Endothelial cell of umbilical vein (primary cell): ENCODE results near the gene SLC44A4. TPM values are rescaled to one million over a fixed set of nuclear protein-coding genes. Genes with fewer than 3 reads are reported as not detected.

Source experiments
- BruUV-seq: library from RNA; stranded (reverse); fragments of 400-500 nt; replicated peaks from 2 replicates; lab custom pipeline; 2021; lab: Mats Ljungman, UMichigan
- CTCF ChIA-PET: fragments of 300-600, 350-600 bp; sonication (Branson Sonifier 250); formaldehyde crosslinking; loops from one replicate; lab custom pipeline; 2021; ENCODE audit warnings: antibody characterized with exemption, inconsistent platforms; lab: Charles Lee
- POLR2A ChIA-PET: fragments of 300-600, 350-600 bp; sonication (Branson Sonifier 250); formaldehyde crosslinking; loops from one replicate; lab custom pipeline; 2021; ENCODE audit warnings: antibody characterized with exemption, inconsistent platforms; lab: Charles Lee
- DNase-seq: peaks from one replicate; pipeline ENCODE4 v3.0.0-alpha.2; 2011; ENCODE audit warnings: low read depth, low spot score
- FAIRE-seq: peaks from 2 replicates; lab custom pipeline; 2011; peaks lifted over from hg19 to GRCh38; lab: Jason Lieb, UNC
- H2AFZ ChIP-seq: 2 replicates; pipeline ENCODE4 v1.6.0; 2012; ENCODE audit warnings: low read depth, low read length, control low read depth, inconsistent platforms
- H3K27ac ChIP-seq: 2 replicates; pipeline ENCODE4 v1.5.1; 2011; ENCODE audit warnings: low read depth, mild to moderate bottlenecking, control low read depth, low read length, moderate library complexity; ENCODE audit not compliant: insufficient read depth
- H3K27me3 ChIP-seq, 2 experiments: 2 replicates each; pipeline versions ENCODE4 v1.6.0 to v1.6.1; 2011; ENCODE audit warnings: low read length in 2 of 2, mixed read lengths in 1 of 2; ENCODE audit not compliant: control insufficient read depth in 2 of 2, insufficient read depth in 2 of 2
- H3K36me3 ChIP-seq, 2 experiments: 2 replicates in 1 of 2; 3 replicates in 1 of 2; pipeline ENCODE4 v1.5.1; 2011; ENCODE audit warnings: low read length in 2 of 2, mild to moderate bottlenecking in 1 of 2, moderate library complexity in 1 of 2; ENCODE audit not compliant: control insufficient read depth in 2 of 2, insufficient read depth in 2 of 2; ENCODE audit errors: extremely low read depth in 1 of 2
- H3K4me1 ChIP-seq: 3 replicates; pipeline ENCODE4 v1.5.1; 2011; ENCODE audit warnings: mild to moderate bottlenecking, low read length; ENCODE audit not compliant: control insufficient read depth, insufficient read depth; ENCODE audit errors: extremely low read depth
- H3K4me2 ChIP-seq: 2 replicates; pipeline ENCODE4 v1.6.1; 2011; ENCODE audit warnings: low read length, control low read depth, mixed read lengths; ENCODE audit not compliant: insufficient read depth
- H3K4me3 ChIP-seq, 3 experiments: fragments of 200-600 bp in 1 of 3; sonication (generic), shearing (Covaris generic) in 1 of 3; replicated peaks in 1 of 3; 2 replicates each; pipeline ENCODE4 v1.5.1; 2011 to 2016; ENCODE audit warnings: control low read depth in 3 of 3, low read length in 3 of 3, mild to moderate bottlenecking in 2 of 3, inconsistent platforms in 1 of 3, low read depth in 1 of 3, moderate library complexity in 1 of 3; ENCODE audit not compliant: insufficient read depth in 1 of 3
- H3K79me2 ChIP-seq: 2 replicates; pipeline ENCODE4 v1.6.0; 2012; ENCODE audit warnings: low read length, inconsistent platforms; ENCODE audit not compliant: control insufficient read depth, insufficient read depth
- H3K9ac ChIP-seq: replicated peaks from 2 replicates; pipeline ENCODE3; 2011; ENCODE audit warnings: low read length, control low read depth; ENCODE audit not compliant: insufficient read depth; ENCODE audit errors: extremely low read depth
- H3K9me1 ChIP-seq: replicated peaks from 3 replicates; pipeline ENCODE4 v1.6.0; 2011; ENCODE audit warnings: mild to moderate bottlenecking, low read length; ENCODE audit not compliant: control insufficient read depth, insufficient read depth; ENCODE audit errors: extremely low read depth
- H3K9me3 ChIP-seq: replicated peaks from 2 replicates; pipeline ENCODE4 v1.5.1; 2012; ENCODE audit warnings: low read length, inconsistent platforms; ENCODE audit not compliant: control insufficient read depth, insufficient read depth
- H4K20me1 ChIP-seq: replicated peaks from 2 replicates; pipeline ENCODE3; 2011; ENCODE audit warnings: mild to moderate bottlenecking, low read length; ENCODE audit not compliant: control insufficient read depth, insufficient read depth; ENCODE audit errors: extremely low read depth
- CTCF ChIP-seq, 2 donors: IDR thresholded peaks; 1 replicate in 1 of 2; 2 replicates in 1 of 2; pipeline ENCODE4 v1.5.1; 2011; ENCODE audit warnings: low read length in 2 of 2, mild to moderate bottlenecking in 2 of 2, moderate library complexity in 2 of 2, control low read depth in 1 of 2, inconsistent platforms in 1 of 2, low read depth in 1 of 2; ENCODE audit not compliant: insufficient read depth in 1 of 2; ENCODE audit errors: extremely low read depth in 1 of 2
- EZH2 ChIP-seq: IDR thresholded peaks from 2 replicates; pipeline ENCODE4 v1.6.1; 2012; ENCODE audit warnings: borderline replicate concordance, low read depth, mild to moderate bottlenecking, moderate library complexity, low read length, inconsistent platforms; ENCODE audit not compliant: severe bottlenecking
- FOS ChIP-seq: IDR thresholded peaks from 2 replicates; pipeline ENCODE4 v1.6.1; 2011; ENCODE audit warnings: mild to moderate bottlenecking, low read length, moderate library complexity, borderline replicate concordance; ENCODE audit not compliant: insufficient read depth
- GATA2 ChIP-seq: IDR thresholded peaks from 2 replicates; pipeline ENCODE4 v1.7.0; 2011; ENCODE audit warnings: low read depth, mild to moderate bottlenecking, moderate library complexity, mixed read lengths, low read length; ENCODE audit not compliant: insufficient read length, insufficient read depth
- JUN ChIP-seq: IDR thresholded peaks from 2 replicates; pipeline ENCODE4 v1.6.1; 2011; ENCODE audit warnings: borderline replicate concordance, low read depth; ENCODE audit not compliant: insufficient read length, insufficient read depth
- MAX ChIP-seq: IDR thresholded peaks from 2 replicates; pipeline ENCODE4 v1.6.1; 2011; ENCODE audit not compliant: insufficient read depth, insufficient read length
- MYC ChIP-seq: IDR thresholded peaks from one replicate; pipeline ENCODE4 v1.6.1; 2011; ENCODE audit warnings: mild to moderate bottlenecking, low read depth, low read length
- POLR2A ChIP-seq: IDR thresholded peaks from 2 replicates; pipeline ENCODE4 v1.6.1; 2012; ENCODE audit warnings: low read depth, mild to moderate bottlenecking, control low read depth, low read length
- POLR2AphosphoS5 ChIP-seq: IDR thresholded peaks from 2 replicates; pipeline ENCODE4 v1.6.1; 2012; ENCODE audit warnings: low read depth, mild to moderate bottlenecking, control low read depth, low read length, moderate library complexity; ENCODE audit not compliant: insufficient read depth
- dilution Hi-C: fragments of 300-500 bp; cut with MboI; formaldehyde crosslinking; loops from one replicate; pipeline ENCODE4 v1.15.0; 2019; ENCODE audit warnings: low sequenced_read_pairs; ENCODE audit not compliant: extremely low pct_ligation_motif_present
- intact Hi-C: fragments of 100-400 bp; cut with micrococcal nuclease; formaldehyde crosslinking; loops from one replicate; pipeline ENCODE4 v1.10.0; 2022
- polyA plus RNA-seq, 4 experiments: library from polyadenylated mRNA; depleted of rRNA in 3 of 4; stranded (reverse) in 3 of 4; unstranded in 1 of 4; fragments of >200 nt; gene quantifications; 2 replicates each; pipeline versions ENCODE4 v1.2.1 to v1.2.3, GENCODE V29; 2011 to 2012; ENCODE audit warnings: missing spikeins in 1 of 4
- total RNA-seq: library from RNA; stranded (reverse); gene quantifications from 2 replicates; pipeline ENCODE4 v1.2.3, GENCODE V29; 2021

The SLC44A4 gene
- total and polyA plus RNA-seq, 2 donors (not counting 3 experiments of a cell fraction or from before 2014, with no cell fraction given): 0.84 to 1.1 TPM

- Histone ChIP-seq H3K9me1 (no peaks in the 10 kb centered on the region), H3K27me3 (no peaks in the 10 kb centered on the region), H3K79me2 (peaks cover 4% of the 10 kb centered on the region), H3K4me1 (peaks cover 7% of the 10 kb centered on the region), H3K36me3 (peaks cover 3 to 20% of the 10 kb centered on the region in 2 experiments), H3K27ac (no peak overlapping the region), H3K9me3 (no peaks in the 10 kb centered on the region), H2AFZ (no peak overlapping the region), H3K4me3 (no peak overlapping the region), H4K20me1 (no peaks in the 10 kb centered on the region), H3K9ac (no peak overlapping the region), H3K4me2 (no peak overlapping the region)
- TF ChIP-seq EZH2 (no peak), POLR2A (no peak), MYC (no peak), CTCF (IDR thresholded peaks at IDR 0.05; ENCODE audit: extremely low read depth in 1 of 2, insufficient read depth in 1 of 2, low read depth in 1 of 2, low read length in 2 of 2) (no peak), JUN (no peak), POLR2AphosphoS5 (no peak), FOS (no peak), GATA2 (no peak), MAX (no peak)
- dilution Hi-C loops: no loop called here
- no peak for DNase-seq
- intact Hi-C loops: no loop called here
- FAIRE-seq: no peak
- BruUV-seq: no TSS peak
- ChIA-PET CTCF (interaction anchor here (1.5 to 1.7 kb wide), 2 partner anchors 24 to 90 kb away, joined by 4 read pairs; no protein-coding TSS in a partner anchor), POLR2A (no interaction called here)
These were observed 18.4 kb downstream of the SLC44A4 start for GRCh38 chr6:31860349-31860748.
